H1 (cell line): ENCODE measurements around the gene PLEKHA5. TPM values are rescaled to one million over a fixed set of nuclear protein-coding genes. Genes with fewer than 3 reads are reported as not detected.

Experiments
- CTCF ChIA-PET: fragments of 300-600 bp; sonication (Branson Sonifier 250); formaldehyde crosslinking; loops from one replicate; lab custom pipeline; 2021; ENCODE audit not compliant: partially characterized antibody; lab: Charles Lee
- POLR2A ChIA-PET: fragments of 300-600 bp; sonication (Branson Sonifier 250); formaldehyde crosslinking; loops from one replicate; lab custom pipeline; 2021; ENCODE audit warnings: inconsistent platforms; ENCODE audit not compliant: partially characterized antibody; lab: Charles Lee
- DNase-seq, 2 experiments: peaks; one replicate each; pipeline versions ENCODE4 v3.0.0 to v3.0.0-alpha.2; 2010 to 2022; ENCODE audit warnings: low spot score in 2 of 2, low read depth in 1 of 2, mixed read lengths in 1 of 2
- FAIRE-seq: peaks from 2 replicates; lab custom pipeline; 2011; peaks lifted over from hg19 to GRCh38; lab: Jason Lieb, UNC
- H2AFZ ChIP-seq: 2 replicates; pipeline ENCODE4 v1.8.1; 2012; ENCODE audit warnings: low read length, inconsistent platforms
- H2AK5ac ChIP-seq: 2 replicates; pipeline ENCODE4 v1.6.1; 2013; ENCODE audit warnings: low read depth, low read length
- H2BK120ac ChIP-seq: replicated peaks from 2 replicates; pipeline ENCODE3; 2013; ENCODE audit warnings: low read depth, low read length, inconsistent platforms
- H2BK12ac ChIP-seq: 2 replicates; pipeline ENCODE4 v1.6.1; 2013; ENCODE audit warnings: low read depth, low read length
- H2BK15ac ChIP-seq: 2 replicates; pipeline ENCODE4 v1.6.1; 2013; ENCODE audit warnings: low read length
- H2BK20ac ChIP-seq: 2 replicates; pipeline ENCODE4 v1.6.1; 2013; ENCODE audit warnings: low read length
- H2BK5ac ChIP-seq: 2 replicates; pipeline ENCODE4 v1.6.1; 2013; ENCODE audit warnings: low read depth, low read length
- H3K14ac ChIP-seq: 2 replicates; pipeline ENCODE4 v1.6.1; 2013; ENCODE audit warnings: inconsistent platforms; ENCODE audit not compliant: insufficient read length
- H3K18ac ChIP-seq: 2 replicates; pipeline ENCODE4 v1.6.1; 2013; ENCODE audit warnings: low read length; ENCODE audit errors: extremely low read depth
- H3K23ac ChIP-seq: 2 replicates; pipeline ENCODE4 v1.6.1; 2013; ENCODE audit warnings: inconsistent platforms; ENCODE audit not compliant: insufficient read length
- H3K23me2 ChIP-seq: 2 replicates; pipeline ENCODE4 v1.6.1; 2013; ENCODE audit warnings: low read depth, low read length
- H3K27ac ChIP-seq: 2 replicates; pipeline ENCODE4 v1.6.1; 2011; ENCODE audit warnings: low read depth, low read length, inconsistent platforms
- H3K27me3 ChIP-seq, 4 experiments: replicated peaks in 1 of 4; 1 replicate in 1 of 4; 2 replicates in 3 of 4; pipeline versions ENCODE4 v1.6.1 to v1.8.1; 2011 to 2013; ENCODE audit warnings: low read length in 3 of 4, mild to moderate bottlenecking in 3 of 4, inconsistent platforms in 2 of 4, mixed read lengths in 2 of 4, moderate library complexity in 1 of 4; ENCODE audit not compliant: control insufficient read depth in 3 of 4, insufficient read depth in 3 of 4; ENCODE audit errors: extremely low read depth in 1 of 4
- H3K36me3 ChIP-seq, 4 experiments: 2 replicates each; pipeline versions ENCODE4 v1.6.1 to v1.8.1; 2011 to 2013; ENCODE audit warnings: mild to moderate bottlenecking in 4 of 4, low read length in 3 of 4, moderate library complexity in 2 of 4, control low read depth in 1 of 4, inconsistent platforms in 1 of 4; ENCODE audit not compliant: insufficient read depth in 4 of 4, control insufficient read depth in 2 of 4
- H3K4ac ChIP-seq: replicated peaks from 2 replicates; pipeline ENCODE3; 2013; ENCODE audit warnings: low read length, low read depth, mixed read lengths, inconsistent platforms; ENCODE audit not compliant: insufficient read length
- H3K4me1 ChIP-seq, 4 experiments: replicated peaks in 1 of 4; 1 replicate in 1 of 4; 2 replicates in 3 of 4; pipeline versions ENCODE4 v1.6.1 to v1.8.1; 2011 to 2013; ENCODE audit warnings: low read length in 3 of 4, inconsistent platforms in 2 of 4, mixed read lengths in 1 of 4; ENCODE audit not compliant: insufficient read depth in 4 of 4, control insufficient read depth in 3 of 4
- H3K4me2 ChIP-seq, 2 experiments: 2 replicates each; pipeline versions ENCODE4 v1.6.1 to v1.8.1; 2011 to 2013; ENCODE audit warnings: low read depth in 2 of 2, low read length in 2 of 2, control low read depth in 1 of 2, inconsistent platforms in 1 of 2, mild to moderate bottlenecking in 1 of 2; ENCODE audit not compliant: insufficient read depth in 1 of 2
- H3K4me3 ChIP-seq, 4 experiments: fragments of 200-600, 300-600 bp in 1 of 4; sonication (generic), shearing (Covaris generic), sonication (Bioruptor Twin) in 1 of 4; 2 replicates each; pipeline versions ENCODE4 v1.5.1 to v1.8.1; 2011 to 2016; ENCODE audit warnings: low read length in 4 of 4, low read depth in 3 of 4, control low read depth in 2 of 4, inconsistent platforms in 2 of 4, mild to moderate bottlenecking in 2 of 4, mixed read lengths in 1 of 4, moderate library complexity in 1 of 4; ENCODE audit not compliant: insufficient read depth in 2 of 4; ENCODE audit errors: extremely low read depth in 1 of 4
- H3K56ac ChIP-seq: replicated peaks from 2 replicates; pipeline ENCODE3; 2013; ENCODE audit warnings: low read depth, mild to moderate bottlenecking, mixed read lengths, low read length, inconsistent platforms; ENCODE audit not compliant: insufficient read length
- H3K79me1 ChIP-seq: 2 replicates; pipeline ENCODE4 v1.6.1; 2013; ENCODE audit warnings: low read depth, low read length, control low read depth
- H3K79me2 ChIP-seq, 2 experiments: 2 replicates each; pipeline versions ENCODE4 v1.6.1 to v1.8.1; 2012 to 2013; ENCODE audit warnings: low read length in 2 of 2, mild to moderate bottlenecking in 2 of 2, inconsistent platforms in 1 of 2; ENCODE audit not compliant: insufficient read depth in 2 of 2, control insufficient read depth in 1 of 2
- H3K9ac ChIP-seq, 4 experiments: replicated peaks in 1 of 4; 1 replicate in 1 of 4; 2 replicates in 3 of 4; pipeline versions ENCODE4 v1.6.1 to v1.8.1; 2011 to 2013; ENCODE audit warnings: low read depth in 3 of 4, low read length in 3 of 4, control low read depth in 2 of 4, mild to moderate bottlenecking in 2 of 4, moderate library complexity in 2 of 4, inconsistent platforms in 1 of 4; ENCODE audit errors: extremely low read depth in 1 of 4
- H3K9me3 ChIP-seq, 2 experiments: 2 replicates each; pipeline versions ENCODE4 v1.6.1 to v1.8.1; 2012 to 2013; ENCODE audit warnings: mild to moderate bottlenecking in 2 of 2, moderate library complexity in 2 of 2, control low read depth in 1 of 2, inconsistent platforms in 1 of 2, low read depth in 1 of 2, low read length in 1 of 2, mixed read lengths in 1 of 2; ENCODE audit not compliant: insufficient read depth in 2 of 2
- H4K20me1 ChIP-seq, 2 experiments: replicated peaks in 1 of 2; 2 replicates each; pipeline versions ENCODE3 to v1.8.1; 2011 to 2013; ENCODE audit warnings: inconsistent platforms in 2 of 2, low read length in 2 of 2, mild to moderate bottlenecking in 1 of 2; ENCODE audit not compliant: insufficient read depth in 2 of 2, control insufficient read depth in 1 of 2
- H4K5ac ChIP-seq: 2 replicates; pipeline ENCODE4 v1.6.1; 2013; ENCODE audit warnings: low read length, low read depth, mixed read lengths, inconsistent platforms; ENCODE audit not compliant: insufficient read length
- H4K8ac ChIP-seq: 2 replicates; pipeline ENCODE4 v1.8.0; 2013; ENCODE audit warnings: mild to moderate bottlenecking, moderate library complexity, low read length, inconsistent platforms; ENCODE audit not compliant: insufficient read depth; ENCODE audit errors: extremely low read depth
- H4K91ac ChIP-seq: replicated peaks from 2 replicates; pipeline ENCODE3; 2013; ENCODE audit warnings: low read length, mixed read lengths, inconsistent platforms; ENCODE audit not compliant: insufficient read length
- ASH2L ChIP-seq: fragments of 200-600, 300-600 bp; sonication (generic); IDR thresholded peaks from one replicate; pipeline ENCODE4 v1.7.1; 2017; ENCODE audit warnings: low read length
- BRCA1 ChIP-seq: IDR thresholded peaks from 2 replicates; pipeline ENCODE4 v1.6.1; 2012; ENCODE audit warnings: low read depth, low read length, improper control_type of control experiment
- CHD2 ChIP-seq: IDR thresholded peaks from 2 replicates; pipeline ENCODE4 v1.6.1; 2012; ENCODE audit warnings: low read length, improper control_type of control experiment
- CREB1 ChIP-seq: IDR thresholded peaks from 2 replicates; pipeline ENCODE4 v1.6.1; 2012; ENCODE audit warnings: inconsistent platforms
- GABPA ChIP-seq: IDR thresholded peaks from 2 replicates; pipeline ENCODE4 v1.6.1; 2011; ENCODE audit warnings: mild to moderate bottlenecking, low read length, moderate library complexity, borderline replicate concordance; ENCODE audit not compliant: insufficient read depth
- HDAC6 ChIP-seq: IDR thresholded peaks from one replicate; pipeline ENCODE4 v1.7.1; 2012; ENCODE audit warnings: low read depth, mild to moderate bottlenecking, inconsistent platforms, low read length, moderate library complexity
- JUN ChIP-seq: IDR thresholded peaks from 2 replicates; pipeline ENCODE4 v1.6.1; 2011; ENCODE audit warnings: low read depth, mild to moderate bottlenecking, improper control_type of control experiment, low read length
- POLR2AphosphoS5 ChIP-seq: IDR thresholded peaks from 2 replicates; pipeline ENCODE4 v1.6.1; 2011; ENCODE audit warnings: low read depth, low read length
- RAD21 ChIP-seq, 2 experiments: IDR thresholded peaks in 1 of 2; conservative IDR thresholded peaks in 1 of 2; 2 replicates each; pipeline ENCODE4 v1.6.1; 2011; ENCODE audit warnings: low read depth in 2 of 2, low read length in 2 of 2, improper control_type of control experiment in 1 of 2, inconsistent platforms in 1 of 2, mild to moderate bottlenecking in 1 of 2, moderate library complexity in 1 of 2
- RXRA ChIP-seq: IDR thresholded peaks from 2 replicates; pipeline ENCODE4 v1.6.1; 2011; ENCODE audit warnings: low read depth, mild to moderate bottlenecking, low read length, moderate library complexity; ENCODE audit not compliant: insufficient read depth
- SIRT6 ChIP-seq: IDR thresholded peaks from one replicate; pipeline ENCODE4 v1.7.1; 2012; ENCODE audit warnings: low read length, inconsistent platforms
- ZNF274 ChIP-seq: IDR thresholded peaks from 2 replicates; pipeline ENCODE4 v1.7.0; 2012; ENCODE audit warnings: low read length, borderline replicate concordance; ENCODE audit errors: extremely low read depth
- WGBS, 2 experiments: shearing (Covaris generic) in 1 of 2; methylation state at CpG; one replicate each; pipeline versions ENCODE4 v1.1.6 to v1.1.7; 2013 to 2015; ENCODE audit warnings: low lambda C conversion rate in 2 of 2, mixed read lengths in 2 of 2, inconsistent platforms in 1 of 2, low coverage in 1 of 2, missing lambda C conversion rate in 1 of 2; ENCODE audit not compliant: insufficient replicate concordance in 2 of 2, insufficient coverage in 1 of 2, insufficient read length in 1 of 2; ENCODE audit errors: extremely low coverage in 1 of 2, missing lambda C conversion rate in 1 of 2; 5-methylcytosine and 5-hydroxymethylcytosine counted together
- polyA plus RNA-seq, 7 experiments: library from polyadenylated mRNA; depleted of rRNA in 3 of 7; stranded (reverse) in 5 of 7; unstranded in 2 of 7; fragments of >200 nt in 5 of 7; fragments of 200-250 nt in 2 of 7; gene quantifications; 1 replicate in 5 of 7; 2 replicates in 1 of 7; 4 replicates in 1 of 7; pipeline versions ENCODE4 v1.2.1 to v1.2.3, GENCODE V29; 2011 to 2013; ENCODE audit warnings: missing spikeins in 2 of 7, mixed read lengths in 2 of 7
- total RNA-seq: library from RNA; stranded (reverse); fragmentation: NEBNext Ultra II Directional; extraction: Animal tissue kit (Norgen Biotek cat#: 25700); gene quantifications from 2 replicates; pipeline ENCODE4 v1.2.1, GENCODE V29; 2021
- TF ChIP-seq, protein P1 (sequence below): IDR thresholded peaks from 2 replicates; pipeline ENCODE4 v1.6.1; 2012; ENCODE audit warnings: low read length, inconsistent platforms

Gene PLEKHA5
- total and polyA plus RNA-seq, 2 of the 8 experiments (the other 6 are each of a cell fraction or from before 2014, with no cell fraction given) = 17.2 to 66.1 TPM

DNA sequence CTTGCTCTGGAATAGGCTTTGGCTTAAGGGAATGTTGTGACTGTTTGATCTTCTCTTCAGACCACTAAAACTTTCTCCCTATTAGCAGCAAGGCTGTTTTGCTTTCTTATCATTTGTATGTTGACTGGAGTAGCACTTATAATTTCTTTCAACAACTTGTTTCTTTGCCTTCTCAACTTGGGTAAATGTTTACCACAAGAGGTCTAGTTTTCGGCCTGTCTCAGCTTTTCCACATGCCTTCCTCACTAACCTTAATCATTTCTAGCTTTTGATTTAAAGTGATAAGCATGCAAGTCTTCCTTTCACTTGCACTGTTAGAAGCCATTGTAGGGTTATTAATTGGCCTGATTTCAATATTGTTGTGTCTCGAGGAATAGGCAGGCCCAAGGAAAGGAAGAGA is 183.1 kb downstream of the PLEKHA5 start:
- FAIRE-seq (no peak), DNase-seq (no peak)
- ChIA-PET CTCF (interaction anchor here (1.4 kb wide), 1 partner anchor 11 kb away, joined by 4 read pairs; no protein-coding TSS in a partner anchor), POLR2A (no interaction called here)
- Histone ChIP-seq H2BK120ac (no peak overlapping the region), H2BK20ac (no peak overlapping the region), H3K4ac (no peak overlapping the region), H3K27ac (no peak overlapping the region), H2AFZ (no peak overlapping the region), H2BK12ac (no peak overlapping the region), H3K79me2 (no peaks in the 10 kb centered on the region), H3K4me3 (no peak overlapping the region), H3K4me2 (no peak overlapping the region), H2AK5ac (no peak overlapping the region), H3K14ac (no peak overlapping the region), H3K23ac (no peak overlapping the region), H3K9me3 (no peaks in the 10 kb centered on the region), H3K36me3 (peaks cover 0 to 5% (median 0%) of the 10 kb centered on the region in 4 experiments; a peak in 1 of 8 replicates), H3K18ac (no peak overlapping the region), H3K23me2 (no peaks in the 10 kb centered on the region), H2BK5ac (no peak overlapping the region), H2BK15ac (no peak overlapping the region), H4K5ac (no peak overlapping the region), H3K56ac (no peak overlapping the region), H4K8ac (no peak overlapping the region), H3K9ac (no peak overlapping the region), H3K4me1 (no peaks in the 10 kb centered on the region), H3K27me3 (no peaks in the 10 kb centered on the region), H4K91ac (no peak overlapping the region), H4K20me1 (no peaks in the 10 kb centered on the region), H3K79me1 (no peaks in the 10 kb centered on the region)
- 76% methylated on average over 2 of the region's 2 CpGs; no CpG with 5 or more reads in 1 of the 2 experiments for WGBS, 2 experiments
- TF ChIP-seq RXRA (no peak), CHD2 (no peak), RAD21 (IDR thresholded peaks at IDR 0.05 in 1 of 2, conservative IDR thresholded peaks at IDR 0.05 in 1 of 2; ENCODE audit: low read depth in 2 of 2, low read length in 2 of 2) (no peak), ZNF274 (no peak), BRCA1 (no peak), JUN (no peak), CREB1 (no peak), SIRT6 (no peak), HDAC6 (no peak), ASH2L (no peak), POLR2AphosphoS5 (no peak), GABPA (no peak)
- TF ChIP-seq, protein P1, sequence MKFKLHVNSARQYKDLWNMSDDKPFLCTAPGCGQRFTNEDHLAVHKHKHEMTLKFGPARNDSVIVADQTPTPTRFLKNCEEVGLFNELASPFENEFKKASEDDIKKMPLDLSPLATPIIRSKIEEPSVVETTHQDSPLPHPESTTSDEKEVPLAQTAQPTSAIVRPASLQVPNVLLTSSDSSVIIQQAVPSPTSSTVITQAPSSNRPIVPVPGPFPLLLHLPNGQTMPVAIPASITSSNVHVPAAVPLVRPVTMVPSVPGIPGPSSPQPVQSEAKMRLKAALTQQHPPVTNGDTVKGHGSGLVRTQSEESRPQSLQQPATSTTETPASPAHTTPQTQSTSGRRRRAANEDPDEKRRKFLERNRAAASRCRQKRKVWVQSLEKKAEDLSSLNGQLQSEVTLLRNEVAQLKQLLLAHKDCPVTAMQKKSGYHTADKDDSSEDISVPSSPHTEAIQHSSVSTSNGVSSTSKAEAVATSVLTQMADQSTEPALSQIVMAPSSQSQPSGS = no peak
